Esophagus muscularis mucosa (tissue), 4 donors: ENCODE results near the gene RASAL2. TPM values are rescaled to one million over a fixed set of nuclear protein-coding genes. Genes with fewer than 3 reads are reported as not detected.

ENCODE experiments used
- DNase-seq: peaks from one replicate; pipeline ENCODE4 v3.0.0-alpha.2; 2017; ENCODE audit errors: extremely low spot score
- H3K27ac ChIP-seq, 4 donors: fragments of 200-600 bp; sonication (generic); replicated peaks in 1 of 4; 1 replicate in 3 of 4; 2 replicates in 1 of 4; pipeline ENCODE4 v1.5.1; 2016 to 2019; ENCODE audit warnings: mild to moderate bottlenecking in 1 of 4
- H3K27me3 ChIP-seq, 4 donors: fragments of 200-600 bp; sonication (generic); one replicate each; pipeline versions ENCODE4 v1.5.1 to v1.6.0; 2016 to 2019
- H3K36me3 ChIP-seq, 4 donors: fragments of 200-600 bp; sonication (generic); one replicate each; pipeline ENCODE4 v1.5.1; 2016 to 2019
- H3K4me1 ChIP-seq, 4 donors: fragments of 200-600 bp; sonication (generic); one replicate each; pipeline ENCODE4 v1.5.1; 2016 to 2019
- H3K4me3 ChIP-seq, 4 donors: fragments of 200-600 bp; sonication (generic); 1 replicate in 2 of 4; 2 replicates in 2 of 4; pipeline ENCODE4 v1.5.1; 2016 to 2019; ENCODE audit warnings: mild to moderate bottlenecking in 4 of 4, moderate library complexity in 1 of 4
- H3K9me3 ChIP-seq, 4 donors: fragments of 200-600 bp; sonication (generic); 1 replicate in 3 of 4; 2 replicates in 1 of 4; pipeline ENCODE4 v1.5.1; 2016 to 2019
- EP300 ChIP-seq: sonication (generic); formaldehyde crosslinking; IDR thresholded peaks from one replicate; pipeline ENCODE4 v1.6.1; 2017; ENCODE audit warnings: antibody characterized with exemption
- POLR2A ChIP-seq: fragments of 450-650 bp; IDR thresholded peaks from one replicate; pipeline ENCODE4 v1.6.1; 2017; ENCODE audit warnings: antibody characterized with exemption, moderate library complexity, mild to moderate bottlenecking, low read depth
- POLR2AphosphoS5 ChIP-seq, 2 donors: sonication (generic); formaldehyde crosslinking; IDR thresholded peaks; one replicate each; pipeline ENCODE4 v1.6.1; 2017; ENCODE audit warnings: antibody characterized with exemption in 2 of 2
- WGBS: methylation state at CpG from one replicate; pipeline ENCODE4 v1.1.5; 2018; 5-methylcytosine and 5-hydroxymethylcytosine counted together
- intact Hi-C: fragments of 100-400 bp; cut with DNase I; formaldehyde crosslinking; loops from one replicate; pipeline ENCODE4 v1.15.1; 2023
- total RNA-seq, 4 donors: library from RNA; depleted of rRNA; stranded (reverse); fragments of >200 nt; gene quantifications; one replicate each; pipeline versions ENCODE4 v1.1.0 to v1.2.1, GENCODE V29; 2016
- TF ChIP-seq, protein P1 (sequence below), 3 experiments: fragments of 200-600 bp in 2 of 3; fragments of 450-650 bp in 1 of 3; sonication (generic) in 2 of 3; IDR thresholded peaks; one replicate each; pipeline ENCODE4 v1.5.1; 2017 to 2019; ENCODE audit warnings: antibody characterized with exemption in 3 of 3, mild to moderate bottlenecking in 2 of 3, moderate library complexity in 1 of 3

RASAL2 gene
- total RNA-seq, 4 donors from 2014 or later, result 11.6 to 30.0 (median 22.3) TPM

GRCh38 chr1:178436899-178437298 lies 343.0 kb downstream of the RASAL2 start:
- peaks cover 4 to 25% (median 9%) of the 10 kb centered on the region in 4 donors for H3K36me3 ChIP-seq
- no peak overlapping the region for H3K27ac ChIP-seq
- H3K4me3 ChIP-seq, result no peak overlapping the region
- no peak for DNase-seq
- H3K27me3 ChIP-seq, result no peaks in the 10 kb centered on the region
- TF ChIP-seq POLR2AphosphoS5 (IDR thresholded peaks at IDR 0.05) (no peak), POLR2A (no peak), EP300 (no peak)
- TF ChIP-seq, protein P1, sequence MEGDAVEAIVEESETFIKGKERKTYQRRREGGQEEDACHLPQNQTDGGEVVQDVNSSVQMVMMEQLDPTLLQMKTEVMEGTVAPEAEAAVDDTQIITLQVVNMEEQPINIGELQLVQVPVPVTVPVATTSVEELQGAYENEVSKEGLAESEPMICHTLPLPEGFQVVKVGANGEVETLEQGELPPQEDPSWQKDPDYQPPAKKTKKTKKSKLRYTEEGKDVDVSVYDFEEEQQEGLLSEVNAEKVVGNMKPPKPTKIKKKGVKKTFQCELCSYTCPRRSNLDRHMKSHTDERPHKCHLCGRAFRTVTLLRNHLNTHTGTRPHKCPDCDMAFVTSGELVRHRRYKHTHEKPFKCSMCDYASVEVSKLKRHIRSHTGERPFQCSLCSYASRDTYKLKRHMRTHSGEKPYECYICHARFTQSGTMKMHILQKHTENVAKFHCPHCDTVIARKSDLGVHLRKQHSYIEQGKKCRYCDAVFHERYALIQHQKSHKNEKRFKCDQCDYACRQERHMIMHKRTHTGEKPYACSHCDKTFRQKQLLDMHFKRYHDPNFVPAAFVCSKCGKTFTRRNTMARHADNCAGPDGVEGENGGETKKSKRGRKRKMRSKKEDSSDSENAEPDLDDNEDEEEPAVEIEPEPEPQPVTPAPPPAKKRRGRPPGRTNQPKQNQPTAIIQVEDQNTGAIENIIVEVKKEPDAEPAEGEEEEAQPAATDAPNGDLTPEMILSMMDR (IDR thresholded peaks at IDR 0.05), result no peak
- H3K4me1 ChIP-seq, result peaks cover 0 to 4% (median 0%) of the 10 kb centered on the region in 4 donors
- intact Hi-C loops, result no loop called here
- 100% methylated on average over 2 of the region's 2 CpGs for WGBS
- H3K9me3 ChIP-seq, result no peaks in the 10 kb centered on the region

- TF ChIP-seq, protein P1 (IDR thresholded peaks at IDR 0.05), result no peak
- TF ChIP-seq POLR2A (no peak), EP300 (no peak), POLR2AphosphoS5 (IDR thresholded peaks at IDR 0.05) (no peak)
- peaks cover 0 to 4% (median 0%) of the 10 kb centered on the region in 4 donors for H3K4me1 ChIP-seq
- WGBS, result 56% methylated on average over 2 of the region's 2 CpGs
Measured at GRCh38 chr1:178438432-178438831, 344.5 kb downstream of the RASAL2 start.

GRCh38 chr1:178442925-178443324 lies 349.0 kb downstream of the RASAL2 start:
- TF ChIP-seq POLR2A (no peak), POLR2AphosphoS5 (IDR thresholded peaks at IDR 0.05) (no peak), EP300 (no peak)
- Histone ChIP-seq H3K27ac (no peak overlapping the region), H3K27me3 (no peaks in the 10 kb centered on the region), H3K9me3 (no peaks in the 10 kb centered on the region), H3K4me1 (no peaks in the 10 kb centered on the region), H3K4me3 (no peak overlapping the region), H3K36me3 (peaks cover 14 to 68% (median 26%) of the 10 kb centered on the region in 4 donors)
- no peak for DNase-seq
- WGBS, result 87% methylated on average over 3 of the region's 3 CpGs
- intact Hi-C loops, result no loop called here

More at GRCh38 chr1:178438432-178438831, 344.5 kb downstream of the RASAL2 start:
- Histone ChIP-seq H3K4me3 (no peak overlapping the region), H3K27ac (no peak overlapping the region), H3K9me3 (no peaks in the 10 kb centered on the region), H3K27me3 (no peaks in the 10 kb centered on the region), H3K36me3 (peaks cover 14 to 39% (median 20%) of the 10 kb centered on the region in 4 donors)
- intact Hi-C loops, result no loop called here
- DNase-seq, result no peak

DNA sequence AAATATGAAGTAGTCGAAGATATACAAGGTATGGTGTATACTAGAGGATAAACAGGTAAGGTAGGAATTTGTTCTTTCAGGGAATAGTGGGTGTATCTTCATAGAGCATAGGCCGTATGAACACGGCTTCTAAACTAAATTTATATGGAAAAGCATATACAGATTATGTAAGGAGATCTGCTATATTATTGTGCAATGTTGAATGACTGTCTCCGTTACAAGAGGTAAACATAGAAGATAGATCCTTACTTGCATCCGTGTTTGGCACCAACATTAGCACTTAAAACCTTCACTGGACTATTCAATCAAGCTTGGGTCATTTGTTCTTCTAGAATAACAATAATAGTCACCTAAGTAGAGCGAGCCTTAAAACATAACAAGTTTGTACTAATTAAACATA lies 357.0 kb downstream of the RASAL2 start:
- H3K36me3 ChIP-seq, result peaks cover 0 to 46% (median 12%) of the 10 kb centered on the region in 4 donors
- no peak for DNase-seq
- 90% methylated on average over 6 of the region's 6 CpGs for WGBS
- TF ChIP-seq EP300 (no peak), POLR2A (no peak), POLR2AphosphoS5 (IDR thresholded peaks at IDR 0.05) (no peak)
- TF ChIP-seq, protein P1 (IDR thresholded peaks at IDR 0.05), result no peak
- no peaks in the 10 kb centered on the region for H3K4me1 ChIP-seq
- no peaks in the 10 kb centered on the region for H3K27me3 ChIP-seq
- no peaks in the 10 kb centered on the region for H3K9me3 ChIP-seq
- no peak overlapping the region for H3K27ac ChIP-seq
- no peak overlapping the region for H3K4me3 ChIP-seq
- intact Hi-C loops, result no loop called here

DNA sequence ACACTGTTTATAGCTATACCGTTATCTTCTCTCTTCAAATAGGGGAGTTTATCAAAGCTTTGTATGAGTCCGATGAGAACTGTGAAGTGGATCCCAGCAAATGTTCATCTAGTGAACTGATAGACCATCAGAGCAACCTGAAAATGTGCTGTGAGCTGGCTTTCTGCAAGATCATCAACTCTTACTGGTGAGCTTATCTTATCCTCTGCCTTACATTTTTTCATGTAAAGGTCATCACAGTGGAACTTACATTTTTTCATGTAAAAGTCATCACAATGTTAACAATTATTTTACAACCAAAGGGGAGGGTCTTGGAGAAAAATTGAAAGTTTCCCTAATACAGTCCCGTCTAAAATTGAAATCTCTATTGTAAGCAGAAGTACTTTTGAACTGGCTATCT lies 357.6 kb downstream of the RASAL2 start:
- WGBS, result 76% methylated on average over 3 of the region's 3 CpGs
- no peak for DNase-seq
- no peak overlapping the region for H3K4me3 ChIP-seq
- H3K27me3 ChIP-seq, result no peaks in the 10 kb centered on the region
- no peaks in the 10 kb centered on the region for H3K4me1 ChIP-seq
- H3K36me3 ChIP-seq, result peaks cover 0 to 45% (median 11%) of the 10 kb centered on the region in 4 donors
- no peaks in the 10 kb centered on the region for H3K9me3 ChIP-seq
- intact Hi-C loops, result no loop called here
- TF ChIP-seq POLR2A (no peak), EP300 (no peak), POLR2AphosphoS5 (IDR thresholded peaks at IDR 0.05) (no peak)
- TF ChIP-seq, protein P1 (IDR thresholded peaks at IDR 0.05), result no peak
- H3K27ac ChIP-seq, result no peak overlapping the region
